Right ventricle myocardium superior (tissue), 1 donor: Measurements from ENCODE around the gene PPTC7. TPM values are rescaled to one million over a fixed set of nuclear protein-coding genes. Genes with fewer than 3 reads are reported as not detected.

Experiments
- ATAC-seq: fragments of 200-7000 bp; cut with Tn5 transposase; one replicate; pipeline ENCODE4 v1.9.1; 2020; ENCODE audit warnings: mild to moderate bottlenecking; ENCODE audit not compliant: poor library complexity
- DNase-seq: peaks from one replicate; pipeline ENCODE4 v3.0.0-alpha.2; 2020
- intact Hi-C: fragments of 100-400 bp; cut with DNase I; formaldehyde crosslinking; loops from one replicate; pipeline ENCODE4 v1.11.2; 2022
- total RNA-seq: library from RNA; stranded (reverse); fragmentation: NEBNext Ultra II Directional; extraction: Animal tissue kit (Norgen Biotek cat#: 25700); gene quantifications from one replicate; pipeline ENCODE4 v1.2.1, GENCODE V29; 2021
- donor health status: DM: no; HTN: yes; CAD: no; lungs with severe emphysema.

The PPTC7 gene
- total RNA-seq, 1 donor from 2014 or later: 98.3 TPM

DNA sequence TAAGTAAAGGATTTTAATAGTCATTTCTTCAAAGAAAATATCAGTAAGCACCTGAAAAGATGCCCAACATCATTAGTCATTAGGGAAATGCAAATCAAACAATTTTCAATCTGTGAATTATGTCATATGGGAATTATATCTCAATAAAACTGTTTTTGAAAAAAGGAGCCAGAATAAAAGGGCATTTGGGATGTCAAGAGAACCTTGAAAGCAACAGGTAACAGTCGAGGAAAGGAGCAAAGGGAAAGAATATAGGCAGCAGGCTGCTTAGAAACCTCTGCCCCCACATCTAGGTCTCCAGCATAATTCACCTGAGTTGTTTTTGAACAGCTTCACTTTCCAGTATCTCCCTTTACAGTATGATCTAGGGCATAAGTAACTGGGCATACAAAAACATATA lies 68.8 kb downstream of the PPTC7 start:
- intact Hi-C loops: loop anchor here (5.0 kb wide), 1 partner anchor 88 kb away; no protein-coding TSS in a partner anchor
- DNase-seq: no peak
- ATAC-seq: no peak

DNA sequence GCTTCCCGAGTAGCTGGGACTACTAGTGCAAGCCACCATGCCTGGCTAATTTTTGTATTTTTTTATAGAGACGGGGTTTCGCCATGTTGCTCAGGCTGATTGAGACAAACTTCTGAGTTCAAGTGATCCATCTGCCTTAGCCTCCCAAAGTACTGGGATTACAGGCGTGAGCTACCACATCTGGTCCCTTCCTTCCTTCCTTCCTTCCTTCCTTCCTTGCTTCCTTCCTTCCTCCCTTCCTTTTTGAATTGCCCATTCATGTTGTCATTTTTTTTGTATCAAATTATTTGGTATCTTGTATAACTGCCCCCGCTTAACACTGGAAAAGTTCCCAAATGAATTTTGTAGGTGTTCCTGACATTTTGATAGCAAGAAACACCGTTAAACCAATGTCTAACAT lies 69.3 kb downstream of the PPTC7 start:
- no peak for ATAC-seq
- intact Hi-C loops: loop anchor here (5.0 kb wide), 1 partner anchor 88 kb away; no protein-coding TSS in a partner anchor
- no peak for DNase-seq

GRCh38 chr12:110508071-110508586 lies 75.0 kb downstream of the PPTC7 start:
- ATAC-seq (no peak), DNase-seq (no peak)
- intact Hi-C loops: no loop called here

DNA sequence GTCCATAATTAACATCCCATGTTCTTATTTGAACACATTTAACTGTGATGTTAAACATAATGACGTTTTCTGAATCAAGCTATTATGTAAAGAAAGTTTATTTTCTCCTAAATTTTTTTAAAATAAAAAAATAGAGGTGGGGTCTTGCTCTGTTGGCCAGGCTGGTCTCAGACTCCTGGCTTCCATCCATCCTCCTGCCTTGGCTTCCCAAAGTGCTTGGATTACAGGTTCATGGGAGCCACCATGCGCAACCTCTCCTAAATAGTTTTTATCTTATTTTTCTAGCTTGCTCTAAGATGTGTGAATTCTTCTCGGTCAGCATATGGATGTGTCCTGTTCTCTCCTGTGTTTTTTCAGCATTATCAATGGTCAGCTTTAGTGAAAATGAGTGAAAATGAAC lies 77.8 kb downstream of the PPTC7 start:
- intact Hi-C loops: no loop called here
- ATAC-seq: no peak
- no peak for DNase-seq

DNA sequence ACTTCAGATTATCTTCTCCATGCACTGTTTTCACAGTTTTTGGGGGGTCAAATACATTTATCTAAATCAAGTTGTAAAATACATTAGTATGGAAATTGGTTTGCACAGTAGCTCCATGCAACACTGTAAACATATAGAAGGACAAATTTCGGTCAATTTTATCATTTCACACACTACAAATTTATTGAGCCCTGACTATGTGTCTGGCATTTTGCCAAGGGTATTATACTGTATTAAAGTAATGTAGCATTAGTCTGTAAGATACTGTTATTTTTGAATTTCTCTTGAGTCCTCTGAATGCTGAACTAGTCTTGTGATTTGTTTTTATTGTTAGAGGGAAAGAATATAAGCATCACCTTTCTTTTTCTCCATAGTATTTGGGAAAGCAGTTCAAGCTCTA lies 79.7 kb downstream of the PPTC7 start:
- intact Hi-C loops: no loop called here
- ATAC-seq: no peak
- DNase-seq: no peak

GRCh38 chr12:110501752-110502738 lies 81.1 kb downstream of the PPTC7 start, which contains the start of the genes RAD9B and VPS29:
RAD9B (plus strand) TSS chr12:110502331; CDS start chr12:110502338, 7 bp downstream.
VPS29 (minus strand) TSS chr12:110502111; CDS start chr12:110502051, 60 bp downstream.
- intact Hi-C loops: no loop called here

DNA sequence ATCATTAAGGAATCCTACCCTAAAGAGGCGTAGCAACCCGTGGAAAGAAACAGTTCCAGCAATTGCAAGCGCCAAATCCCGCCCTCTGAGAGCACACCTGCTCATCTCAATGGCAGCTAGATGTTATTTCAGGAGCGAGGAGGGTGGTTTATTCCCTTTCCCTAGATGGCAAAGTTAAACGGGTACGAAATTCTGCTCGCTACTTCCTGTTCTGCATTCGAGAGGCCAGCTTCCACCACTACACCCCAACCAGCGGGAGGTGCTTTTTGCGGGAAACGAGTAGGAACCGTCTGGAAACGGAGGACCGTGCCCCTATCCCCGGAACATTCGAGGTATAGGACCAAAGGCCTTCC lies 81.7 kb downstream of the PPTC7 start:
- no peak for DNase-seq
- peak; percentile 33 for ATAC-seq
- intact Hi-C loops: no loop called here

More at GRCh38 chr12:110501752-110502738, 81.1 kb downstream of the PPTC7 start, which contains the start of the genes RAD9B and VPS29:
- ATAC-seq (peak; percentile 97), DNase-seq (peak; percentile 99)

- intact Hi-C loops: no loop called here
- no peak for DNase-seq
- no peak for ATAC-seq
Measured at GRCh38 chr12:110498984-110499706, 84.0 kb downstream of the PPTC7 start.

Other genes with a start within 250 kb of the PPTC7 start
- gene ANAPC7, start 179.6 kb downstream of the PPTC7 start, total RNA-seq: 32.6 TPM
- gene ARPC3, start 133.0 kb downstream of the PPTC7 start, total RNA-seq: 90.1 TPM
- gene GPN3, start 115.1 kb downstream of the PPTC7 start, total RNA-seq: 28.1 TPM
- 3.3 TPM for gene FAM216A, start 114.5 kb downstream of the PPTC7 start, total RNA-seq
- 108 TPM for gene VPS29, start 81.2 kb downstream of the PPTC7 start, total RNA-seq
- 0.67 TPM for gene RAD9B, start 81.0 kb downstream of the PPTC7 start, total RNA-seq
- gene TCTN1, start 30.8 kb upstream of the PPTC7 start, total RNA-seq: 21.1 TPM
- gene HVCN1, start 105.8 kb upstream of the PPTC7 start, total RNA-seq: 11.9 TPM
- 175 TPM for gene PPP1CC, start 159.6 kb upstream of the PPTC7 start, total RNA-seq